Motor neuron (in vitro differentiated cells): Measurements from ENCODE around the gene AGT. TPM values are rescaled to one million over a fixed set of nuclear protein-coding genes. Genes with fewer than 3 reads are reported as not detected.
"Not testable (repeated sequence)": the region's sequence is repeated elsewhere in the genome, so short reads cannot be mapped to it uniquely, and the experiment has no call there.

Source experiments
- ATAC-seq, 8 experiments: fragments of 200-7000 bp; cut with Tn5 transposase; replicated peaks in 6 of 8; 2 replicates each; pipeline ENCODE4 v1.8.0; 2021; ENCODE audit warnings: mild to moderate bottlenecking in 8 of 8, moderate library complexity in 8 of 8
- H3K27ac ChIP-seq, 2 donors: fragments of 250-450 bp; sonication (Bioruptor Pico); 2 replicates each; pipeline ENCODE4 v1.9.0; 2021; ENCODE audit warnings: antibody characterized with exemption in 2 of 2, mild to moderate bottlenecking in 2 of 2, moderate library complexity in 1 of 2
- H3K4me1 ChIP-seq, 2 donors: fragments of 250-450 bp; sonication (Bioruptor Pico); replicated peaks in 1 of 2; 2 replicates each; pipeline ENCODE4 v1.6.1; 2021; ENCODE audit warnings: antibody characterized with exemption in 2 of 2, mild to moderate bottlenecking in 2 of 2, moderate library complexity in 1 of 2
- H3K4me3 ChIP-seq, 5 donors: fragments of 250-450 bp; sonication (Bioruptor Pico); 2 replicates each; pipeline ENCODE4 v1.9.0; 2021; ENCODE audit warnings: antibody characterized with exemption in 5 of 5, mild to moderate bottlenecking in 5 of 5, moderate library complexity in 4 of 5
- WGBS, 10 experiments: fragments of 450-650 bp; shearing (Covaris generic); methylation state at CpG; one replicate each; pipeline ENCODE4 v1.0.0; 2022; 5-methylcytosine and 5-hydroxymethylcytosine counted together
- in situ Hi-C, 9 experiments: fragments of 400-800 bp; cut with MboI; loops; one replicate each; pipeline ENCODE4 v1.15.0; 2021; ENCODE audit warnings: low sequenced_read_pairs in 9 of 9, low pct_unique_long_range_greater_than_20kb in 2 of 9; ENCODE audit not compliant: unreplicated experiment in 9 of 9
- total RNA-seq, 8 experiments: library from RNA; unstranded; fragments of 300-600 nt; gene quantifications; 2 replicates each; pipeline versions ENCODE4 v1.2.3 to v1.2.4, GENCODE V29; 2022

AGT gene
- total RNA-seq, 8 experiments from 2014 or later: 0.25 to 520 (median 1.6) TPM

- WGBS, 10 experiments: 20 to 90% (median 40%) methylated on average over 1 to 2 of the region's 2 CpGs; no CpG with 5 or more reads in 7 of the 10 experiments
Observed at GRCh38 chr1:230735447-230735846, 21.5 kb upstream of the AGT start.

GRCh38 chr1:230730977-230731376, 17.1 kb upstream of the AGT start:
- ATAC-seq: peak in 2 of 8 experiments; percentile 29 to 60
- in situ Hi-C loops: no loop called here

More at GRCh38 chr1:230735447-230735846, 21.5 kb upstream of the AGT start:
- Histone ChIP-seq H3K4me3 (no peak overlapping the region), H3K4me1 (peaks cover 0 to 3% of the 10 kb centered on the region in 2 donors), H3K27ac (no peak overlapping the region)
- in situ Hi-C loops: no loop called here
- peak in 6 of 8 experiments; percentile 10 to 49 (median 34) for ATAC-seq

GRCh38 chr1:230728710-230729392, 14.9 kb upstream of the AGT start:
- WGBS, 10 experiments: 5 to 80% (median 37%) methylated on average over 1 to 5 of the region's 6 CpGs; no CpG with 5 or more reads in 2 of the 10 experiments
- in situ Hi-C loops: no loop called here
- Histone ChIP-seq H3K4me1 (peaks cover 0 to 10% of the 10 kb centered on the region in 2 donors), H3K27ac (no peak overlapping the region), H3K4me3 (no peak overlapping the region)
- peak in 7 of 8 experiments; percentile 73 to 96 (median 80) for ATAC-seq

More at GRCh38 chr1:230730977-230731376, 17.1 kb upstream of the AGT start:
- H3K27ac ChIP-seq: no peak overlapping the region
- H3K4me3 ChIP-seq: no peak overlapping the region
- peaks cover 0 to 10% of the 10 kb centered on the region in 2 donors for H3K4me1 ChIP-seq
- 5 to 78% (median 58%) methylated on average over 1 to 5 of the region's 5 CpGs; no CpG with 5 or more reads in 1 of the 10 experiments for WGBS, 10 experiments

- WGBS, 10 experiments: 23 to 100% (median 79%) methylated on average over 2 to 6 of the region's 6 CpGs
- Histone ChIP-seq H3K4me3 (no peak overlapping the region), H3K4me1 (peaks cover 0 to 7% of the 10 kb centered on the region in 2 donors), H3K27ac (no peak overlapping the region)
- no peak for ATAC-seq
- in situ Hi-C loops: no loop called here
Observed at GRCh38 chr1:230725256-230726012, 11.5 kb upstream of the AGT start.

GRCh38 chr1:230721849-230722522, 8.1 kb upstream of the AGT start:
- H3K4me1 ChIP-seq, H3K27ac ChIP-seq, in situ Hi-C loops, H3K4me3 ChIP-seq: not testable (repeated sequence)
- ATAC-seq: peak in 2 of 8 experiments; percentile 41 to 70
- WGBS, 10 experiments: 20 to 100% (median 100%) methylated on average over 1 to 2 of the region's 3 CpGs; no CpG with 5 or more reads in 4 of the 10 experiments

GRCh38 chr1:230717251-230717650, 3.3 kb upstream of the AGT start:
- Histone ChIP-seq H3K4me1 (peaks cover 8 to 13% of the 10 kb centered on the region in 2 donors), H3K4me3 (no peak overlapping the region), H3K27ac (no peak overlapping the region)
- WGBS, 10 experiments: 0 to 100% (median 60%) methylated on average over 1 of the region's 1 CpG; no CpG with 5 or more reads in 3 of the 10 experiments
- ATAC-seq: no peak
- in situ Hi-C loops: no loop called here

- in situ Hi-C loops, H3K27ac ChIP-seq, ATAC-seq, H3K4me3 ChIP-seq: not testable (repeated sequence)
- H3K4me1 ChIP-seq: peaks cover 8 to 13% of the 10 kb centered on the region in 2 donors
- WGBS, 10 experiments: 17 to 87% (median 57%) methylated on average over 1 to 3 of the region's 3 CpGs; no CpG with 5 or more reads in 2 of the 10 experiments
Observed at GRCh38 chr1:230716453-230716852, 2.5 kb upstream of the AGT start.

GRCh38 chr1:230715510-230715909, 1.6 kb upstream of the AGT start:
- no peak overlapping the region for H3K27ac ChIP-seq
- peaks cover 8 to 13% of the 10 kb centered on the region in 2 donors for H3K4me1 ChIP-seq
- in situ Hi-C loops: no loop called here
- H3K4me3 ChIP-seq: no peak overlapping the region
- ATAC-seq: no peak
- 0 to 100% (median 86%) methylated on average over 1 to 3 of the region's 3 CpGs for WGBS, 10 experiments

- peaks cover 8 to 14% of the 10 kb centered on the region in 2 donors for H3K4me1 ChIP-seq
- H3K4me3 ChIP-seq: no peak overlapping the region
- in situ Hi-C loops: no loop called here
- WGBS, 10 experiments: 17 to 95% (median 76%) methylated on average over 1 to 8 of the region's 8 CpGs; no CpG with 5 or more reads in 4 of the 10 experiments
- H3K27ac ChIP-seq: no peak overlapping the region
- peak in 3 of 8 experiments; percentile 2 to 12 (median 7) for ATAC-seq
Observed at GRCh38 chr1:230713547-230713914, 391 bp downstream of the AGT start.

GRCh38 chr1:230713138-230713537, 784 bp downstream of the AGT start:
- 50 to 100% (median 89%) methylated on average over 1 to 7 of the region's 7 CpGs; no CpG with 5 or more reads in 3 of the 10 experiments for WGBS, 10 experiments
- no peak overlapping the region for H3K4me3 ChIP-seq
- in situ Hi-C loops: no loop called here
- peaks cover 8 to 15% of the 10 kb centered on the region in 2 donors for H3K4me1 ChIP-seq
- H3K27ac ChIP-seq: no peak overlapping the region
- ATAC-seq: no peak

GRCh38 chr1:230712470-230712942, 1.4 kb downstream of the AGT start:
- Histone ChIP-seq H3K27ac (no peak overlapping the region), H3K4me1 (peaks cover 8 to 15% of the 10 kb centered on the region in 2 donors), H3K4me3 (no peak overlapping the region)
- no peak for ATAC-seq
- in situ Hi-C loops: no loop called here
- 80 to 100% (median 87%) methylated on average over 1 to 14 of the region's 17 CpGs; no CpG with 5 or more reads in 5 of the 10 experiments for WGBS, 10 experiments

GRCh38 chr1:230711245-230711644, 2.7 kb downstream of the AGT start:
- WGBS, 10 experiments: 8 to 100% (median 96%) methylated on average over 1 to 2 of the region's 3 CpGs; no CpG with 5 or more reads in 4 of the 10 experiments
- in situ Hi-C loops: no loop called here
- ATAC-seq: no peak
- H3K27ac ChIP-seq: no peak overlapping the region
- H3K4me3 ChIP-seq: no peak overlapping the region
- peaks cover 8 to 15% of the 10 kb centered on the region in 2 donors for H3K4me1 ChIP-seq
